Adrenal gland (tissue), 12 donors: ENCODE measurements around the gene SRBD1. TPM values are rescaled to one million over a fixed set of nuclear protein-coding genes. Genes with fewer than 3 reads are reported as not detected.

Experiments used
- DNase-seq, 7 donors: peaks; one replicate each; pipeline ENCODE4 v3.0.0-alpha.2; 2019 to 2020
- H3K27ac ChIP-seq, 5 donors: fragments of 200-600 bp; sonication (generic) in 4 of 5; 1 replicate in 3 of 5; 2 replicates in 2 of 5; pipeline versions ENCODE4 v1.5.1 to v1.8.0; 2016 to 2020; ENCODE audit warnings: mild to moderate bottlenecking in 1 of 5
- H3K27me3 ChIP-seq: fragments of 200-600 bp; 2 replicates; pipeline ENCODE4 v1.8.0; 2021
- H3K36me3 ChIP-seq, 2 donors: fragments of 200-600 bp; replicated peaks in 1 of 2; 1 replicate in 1 of 2; 2 replicates in 1 of 2; pipeline versions ENCODE4 v1.5.1 to v1.8.0; 2018 to 2022
- H3K4me1 ChIP-seq, 2 donors: fragments of 200-600 bp; replicated peaks in 1 of 2; 1 replicate in 1 of 2; 2 replicates in 1 of 2; pipeline versions ENCODE4 v1.5.1 to v1.8.0; 2018 to 2021
- H3K4me3 ChIP-seq, 4 donors: fragments of 200-600 bp; sonication (generic) in 3 of 4; one replicate each; pipeline ENCODE4 v1.5.1; 2016 to 2018
- H3K9me3 ChIP-seq, 3 donors: fragments of 200-600 bp; sonication (generic) in 1 of 3; replicated peaks in 1 of 3; 1 replicate in 2 of 3; 2 replicates in 1 of 3; pipeline versions ENCODE4 v1.5.1 to v1.8.0; 2016 to 2021
- POLR2A ChIP-seq, 2 donors: fragments of 450-650 bp; IDR thresholded peaks; one replicate each; pipeline ENCODE4 v1.6.1; 2017; ENCODE audit warnings: antibody characterized with exemption in 2 of 2, mild to moderate bottlenecking in 2 of 2, moderate library complexity in 1 of 2
- WGBS, 4 donors: extraction: QIAGEN DNeasy Blood & Tissue Kit in 2 of 4; methylation state at CpG; one replicate each; pipeline versions ENCODE4 v1.1.5 to v1.1.7; 2013 to 2017; 5-methylcytosine and 5-hydroxymethylcytosine counted together
- intact Hi-C, 2 donors: fragments of 100-400 bp; cut with DNase I; formaldehyde crosslinking; loops; one replicate each; pipeline versions ENCODE4 v1.14.1 to v1.15.0; 2022 to 2023
- polyA plus RNA-seq, 3 donors: library from polyadenylated mRNA; stranded (reverse); fragments of 200-250 nt in 2 of 3; fragments of 350-450 nt in 1 of 3; fragmentation: Illumina TruSeq in 1 of 3; extraction: RNeasy Lipid Tissue Mini Kit (QIAGEN cat#74804) in 1 of 3; gene quantifications; one replicate each; pipeline ENCODE4 v1.2.3, GENCODE V29; 2013 to 2014
- total RNA-seq, 9 donors: library from RNA; depleted of rRNA in 4 of 9; stranded (reverse); fragments of >200 nt in 4 of 9; fragments of 120-200 nt in 1 of 9; fragmentation: NEBNext Ultra II Directional in 1 of 9; extraction: Animal tissue kit (Norgen Biotek cat#: 25700) in 1 of 9; gene quantifications; one replicate each; pipeline versions ENCODE4 v1.1.0 to v1.2.4, GENCODE V29; 2013 to 2023
- TF ChIP-seq, protein P1 (sequence below), 6 experiments: fragments of 450-650 bp in 4 of 6; fragments of 200-600 bp in 2 of 6; sonication (generic) in 1 of 6; IDR thresholded peaks; 1 replicate in 5 of 6; 2 replicates in 1 of 6; pipeline versions ENCODE4 v1.5.1 to v1.8.0; 2016 to 2021; ENCODE audit warnings: antibody characterized with exemption in 6 of 6, mild to moderate bottlenecking in 2 of 6, moderate library complexity in 1 of 6
- donor health status: healthy with polysubstance abuse.
- donor health status: Bipolar disorder and iron deficiency.
- donor health status: DM: yes; HTN: yes; CAD: no.
- donor health status: DM: no; HTN: no; CAD: no.
- donor health status: DM: no; HTN: no; CAD: no.
- donor health status: DM: yes; HTN: yes; CAD: no.

Gene SRBD1
- total and polyA plus RNA-seq, 12 donors = 2.7 to 21.6 (median 13.8) TPM

DNA sequence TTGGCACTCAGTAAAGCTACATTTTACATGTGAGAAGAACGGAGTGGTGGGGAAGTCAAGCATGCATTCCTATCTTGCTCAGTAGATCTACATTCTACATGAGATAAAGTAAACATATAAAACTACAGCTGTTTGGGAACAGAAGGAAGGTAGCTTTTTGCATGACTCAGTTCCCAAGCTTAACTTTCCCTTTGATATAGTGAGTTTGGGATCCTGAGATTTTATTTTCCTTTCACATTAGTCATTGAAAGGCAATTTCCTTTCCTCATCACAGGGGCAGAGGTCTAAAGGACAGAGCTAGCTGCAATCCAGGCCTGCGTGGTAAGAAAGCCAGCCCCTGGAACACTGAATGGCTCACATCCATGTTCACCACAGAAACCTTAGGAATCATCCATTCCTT, 257.2 kb downstream of the SRBD1 start:
- Histone ChIP-seq H3K36me3 (no peaks in the 10 kb centered on the region), H3K27ac (no peak overlapping the region), H3K9me3 (no peaks in the 10 kb centered on the region), H3K4me1 (no peaks in the 10 kb centered on the region), H3K4me3 (no peak overlapping the region), H3K27me3 (no peaks in the 10 kb centered on the region)
- DNase-seq = no peak
- intact Hi-C loops = no loop called here
- no peak for TF ChIP-seq POLR2A (IDR thresholded peaks at IDR 0.05)
- TF ChIP-seq, protein P1, sequence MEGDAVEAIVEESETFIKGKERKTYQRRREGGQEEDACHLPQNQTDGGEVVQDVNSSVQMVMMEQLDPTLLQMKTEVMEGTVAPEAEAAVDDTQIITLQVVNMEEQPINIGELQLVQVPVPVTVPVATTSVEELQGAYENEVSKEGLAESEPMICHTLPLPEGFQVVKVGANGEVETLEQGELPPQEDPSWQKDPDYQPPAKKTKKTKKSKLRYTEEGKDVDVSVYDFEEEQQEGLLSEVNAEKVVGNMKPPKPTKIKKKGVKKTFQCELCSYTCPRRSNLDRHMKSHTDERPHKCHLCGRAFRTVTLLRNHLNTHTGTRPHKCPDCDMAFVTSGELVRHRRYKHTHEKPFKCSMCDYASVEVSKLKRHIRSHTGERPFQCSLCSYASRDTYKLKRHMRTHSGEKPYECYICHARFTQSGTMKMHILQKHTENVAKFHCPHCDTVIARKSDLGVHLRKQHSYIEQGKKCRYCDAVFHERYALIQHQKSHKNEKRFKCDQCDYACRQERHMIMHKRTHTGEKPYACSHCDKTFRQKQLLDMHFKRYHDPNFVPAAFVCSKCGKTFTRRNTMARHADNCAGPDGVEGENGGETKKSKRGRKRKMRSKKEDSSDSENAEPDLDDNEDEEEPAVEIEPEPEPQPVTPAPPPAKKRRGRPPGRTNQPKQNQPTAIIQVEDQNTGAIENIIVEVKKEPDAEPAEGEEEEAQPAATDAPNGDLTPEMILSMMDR (IDR thresholded peaks at IDR 0.05) = no peak
- 56 to 74% (median 70%) methylated on average over 2 of the region's 2 CpGs for WGBS, 4 donors

DNA sequence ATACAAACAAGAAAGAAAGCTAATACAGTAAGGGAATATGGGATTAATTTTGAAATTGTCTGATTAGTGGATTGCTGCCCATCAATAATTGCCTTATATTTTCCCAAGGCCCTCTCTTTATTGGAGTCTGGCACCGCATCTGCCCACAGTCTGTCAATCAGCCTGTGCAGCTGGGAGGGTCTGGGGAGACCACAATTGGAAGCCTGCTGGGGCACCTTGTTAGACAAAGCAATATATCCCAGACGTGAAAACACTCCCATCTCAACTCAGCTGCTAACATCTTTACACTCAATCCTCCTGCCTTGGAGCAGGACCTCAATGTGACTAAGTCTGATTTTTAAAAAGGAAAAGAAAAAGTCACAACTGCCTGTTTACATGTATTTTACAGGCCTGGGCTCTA, 258.6 kb downstream of the SRBD1 start:
- peak in 1 of 7 donors; percentile 4 for DNase-seq
- no peaks in the 10 kb centered on the region for H3K4me1 ChIP-seq
- no peaks in the 10 kb centered on the region for H3K27me3 ChIP-seq
- H3K4me3 ChIP-seq = no peak overlapping the region
- no peaks in the 10 kb centered on the region for H3K36me3 ChIP-seq
- intact Hi-C loops = no loop called here
- H3K27ac ChIP-seq = no peak overlapping the region
- TF ChIP-seq POLR2A (IDR thresholded peaks at IDR 0.05) = no peak
- TF ChIP-seq, protein P1 (IDR thresholded peaks at IDR 0.05) = no peak
- H3K9me3 ChIP-seq = no peaks in the 10 kb centered on the region
- WGBS, 4 donors = 70 to 96% (median 83%) methylated on average over 2 of the region's 2 CpGs

DNA sequence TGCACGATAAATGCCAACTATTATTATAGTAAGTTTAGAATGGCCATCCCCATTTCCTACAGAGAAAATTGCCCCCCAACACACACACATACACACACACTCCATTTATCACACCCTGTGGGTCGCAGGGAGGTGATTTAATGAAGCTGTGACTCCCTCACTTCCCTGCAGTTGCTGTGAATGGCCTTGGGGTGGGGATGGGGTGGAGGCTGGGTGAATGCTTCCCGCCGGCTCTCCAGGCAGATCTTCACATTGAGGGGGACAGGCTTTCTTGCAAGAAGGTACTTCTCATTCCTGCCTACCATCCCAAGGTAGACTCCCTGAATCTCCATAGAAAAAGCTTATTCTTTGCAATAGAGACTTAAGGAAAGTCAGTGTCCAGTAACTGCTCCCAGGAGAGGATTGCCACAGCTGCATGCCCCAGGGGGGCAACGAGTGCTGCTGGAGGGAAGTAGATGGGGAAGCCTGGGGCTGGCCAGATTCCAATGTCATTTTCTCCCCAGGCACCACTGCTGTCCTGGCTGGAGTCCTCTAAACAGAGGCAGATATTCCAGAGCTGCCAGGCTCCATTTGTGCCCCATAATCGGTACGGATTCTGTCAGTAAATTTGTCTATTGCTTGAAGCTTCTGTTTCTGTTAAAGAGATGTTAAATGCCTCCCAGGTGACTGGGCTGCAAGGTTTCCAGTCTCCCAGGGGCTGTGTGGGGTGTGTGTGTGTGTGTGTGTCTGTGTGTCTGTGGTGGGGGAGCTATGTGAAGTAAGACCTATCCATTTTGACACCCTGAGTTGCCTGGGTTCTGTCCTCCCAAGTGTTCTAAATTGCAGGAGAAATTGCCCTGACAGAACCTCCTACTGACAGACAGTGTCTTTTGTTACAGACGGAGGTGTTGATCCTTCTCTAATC, 265.5 kb downstream of the SRBD1 start:
- Histone ChIP-seq H3K27ac (no peak overlapping the region), H3K4me1 (no peaks in the 10 kb centered on the region), H3K4me3 (no peak overlapping the region), H3K36me3 (no peaks in the 10 kb centered on the region), H3K27me3 (no peaks in the 10 kb centered on the region), H3K9me3 (no peaks in the 10 kb centered on the region)
- peak in 1 of 7 donors; percentile 7 for DNase-seq
- 56 to 69% (median 60%) methylated on average over 8 of the region's 8 CpGs for WGBS, 4 donors
- intact Hi-C loops = no loop called here
- no peak for TF ChIP-seq POLR2A (IDR thresholded peaks at IDR 0.05)
- TF ChIP-seq, protein P1 (IDR thresholded peaks at IDR 0.05) = no peak

DNA sequence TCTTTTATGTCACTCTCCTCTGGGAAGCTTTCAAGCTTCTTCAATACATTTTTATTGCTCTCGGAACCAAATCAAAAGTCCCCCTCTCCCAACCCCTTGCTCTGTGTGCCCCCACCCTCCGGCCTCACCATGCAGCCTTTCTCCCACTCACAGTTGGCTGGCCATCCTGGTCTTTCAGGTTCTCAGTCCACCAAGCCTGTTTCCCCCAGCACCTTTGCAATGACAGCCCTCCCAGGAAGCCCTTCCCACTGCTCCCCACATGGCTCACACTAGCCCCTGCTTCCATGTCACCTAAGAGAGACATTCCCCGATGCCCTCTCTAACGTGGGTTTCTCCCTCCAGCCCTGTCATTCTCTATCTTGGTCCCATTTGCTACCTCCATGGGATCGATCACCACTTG, 266.6 kb downstream of the SRBD1 start:
- intact Hi-C loops = no loop called here
- 68 to 80% (median 76%) methylated on average over 5 of the region's 5 CpGs for WGBS, 4 donors
- no peak for DNase-seq
- H3K4me1 ChIP-seq = no peaks in the 10 kb centered on the region
- H3K27ac ChIP-seq = no peak overlapping the region
- no peak overlapping the region for H3K4me3 ChIP-seq
- TF ChIP-seq, protein P1 (IDR thresholded peaks at IDR 0.05) = no peak
- TF ChIP-seq POLR2A (IDR thresholded peaks at IDR 0.05) = no peak
- H3K36me3 ChIP-seq = no peaks in the 10 kb centered on the region
- no peaks in the 10 kb centered on the region for H3K9me3 ChIP-seq
- H3K27me3 ChIP-seq = no peaks in the 10 kb centered on the region
